Measurements from ENCODE around the gene CRAT. TPM values are rescaled to one million over a fixed set of nuclear protein-coding genes. Genes with fewer than 3 reads are reported as not detected.

CRAT gene
- total and polyA plus RNA-seq, 8 donors = 13.0 to 92.2 (median 29.2) TPM

DNA sequence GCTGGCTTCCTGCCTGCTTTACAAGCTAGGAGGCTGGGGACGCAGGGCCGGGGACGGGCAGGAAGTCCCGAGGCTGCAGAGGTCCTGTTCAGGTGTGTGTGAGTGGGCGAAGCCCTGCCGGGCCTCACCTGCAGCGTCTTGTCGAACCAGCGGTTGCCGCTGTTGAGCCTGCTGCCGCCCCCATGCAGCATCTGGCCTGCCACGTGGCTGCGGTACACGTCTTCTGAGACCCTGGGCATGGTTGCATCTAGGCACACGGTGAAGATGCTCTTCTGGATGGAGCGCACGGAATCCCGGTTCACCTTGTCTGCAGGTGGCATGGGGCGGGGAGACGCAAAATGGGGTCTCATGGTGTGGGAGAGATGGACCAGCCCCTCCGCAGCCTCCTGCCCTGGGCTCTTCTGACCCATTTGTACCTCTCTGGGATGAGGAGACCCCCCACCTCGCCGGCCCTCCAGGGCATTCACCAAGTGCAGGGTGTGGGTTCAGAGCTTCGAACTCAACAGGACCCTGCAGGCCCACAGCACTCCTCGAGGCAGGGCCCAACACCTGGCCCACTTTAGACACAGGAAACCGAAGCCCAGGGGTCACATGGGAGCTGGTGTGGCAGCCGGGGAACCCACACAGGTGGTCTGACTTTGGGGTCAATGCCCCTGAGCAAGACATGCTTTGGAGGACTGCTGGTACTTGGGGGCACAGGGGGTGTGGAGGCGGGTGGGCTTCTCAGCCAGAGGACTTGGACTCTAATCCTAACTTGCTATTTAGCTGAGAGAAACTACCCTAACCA lies 10.0 kb downstream of the CRAT start:
- no peak overlapping the region for H3K27ac ChIP-seq
- H3K4me3 ChIP-seq = no peak overlapping the region
- TF ChIP-seq POLR2AphosphoS5 (IDR thresholded peaks at IDR 0.05) (no peak), POLR2A (IDR thresholded peaks at IDR 0.05) (no peak)
- no peaks in the 10 kb centered on the region for H3K27me3 ChIP-seq
- peaks cover 5 to 10% (median 6%) of the 10 kb centered on the region in 4 donors for H3K4me1 ChIP-seq
- intact Hi-C loops (cut with DNase I; ENCODE audit: low total_unique reads) = no loop called here
- peaks cover 17 to 75% (median 58%) of the 10 kb centered on the region in 4 donors for H3K36me3 ChIP-seq
- WGBS, 5 donors = 51 to 79% (median 75%) methylated on average over 20 to 28 of the region's 28 CpGs
- H3K9me3 ChIP-seq = no peaks in the 10 kb centered on the region
- DNase-seq = peak in 1 of 2 donors; percentile 38

- Histone ChIP-seq H3K36me3 (peaks cover 24 to 74% (median 66%) of the 10 kb centered on the region in 4 donors), H3K4me3 (no peak overlapping the region), H3K4me1 (peaks cover 4 to 8% (median 5%) of the 10 kb centered on the region in 4 donors), H3K27ac (no peak overlapping the region), H3K27me3 (no peaks in the 10 kb centered on the region), H3K9me3 (no peaks in the 10 kb centered on the region)
- WGBS, 5 donors = 93 to 95% (median 94%) methylated on average over 9 to 11 of the region's 11 CpGs
- TF ChIP-seq POLR2AphosphoS5 (IDR thresholded peaks at IDR 0.05) = no peak
- TF ChIP-seq, protein P1, sequence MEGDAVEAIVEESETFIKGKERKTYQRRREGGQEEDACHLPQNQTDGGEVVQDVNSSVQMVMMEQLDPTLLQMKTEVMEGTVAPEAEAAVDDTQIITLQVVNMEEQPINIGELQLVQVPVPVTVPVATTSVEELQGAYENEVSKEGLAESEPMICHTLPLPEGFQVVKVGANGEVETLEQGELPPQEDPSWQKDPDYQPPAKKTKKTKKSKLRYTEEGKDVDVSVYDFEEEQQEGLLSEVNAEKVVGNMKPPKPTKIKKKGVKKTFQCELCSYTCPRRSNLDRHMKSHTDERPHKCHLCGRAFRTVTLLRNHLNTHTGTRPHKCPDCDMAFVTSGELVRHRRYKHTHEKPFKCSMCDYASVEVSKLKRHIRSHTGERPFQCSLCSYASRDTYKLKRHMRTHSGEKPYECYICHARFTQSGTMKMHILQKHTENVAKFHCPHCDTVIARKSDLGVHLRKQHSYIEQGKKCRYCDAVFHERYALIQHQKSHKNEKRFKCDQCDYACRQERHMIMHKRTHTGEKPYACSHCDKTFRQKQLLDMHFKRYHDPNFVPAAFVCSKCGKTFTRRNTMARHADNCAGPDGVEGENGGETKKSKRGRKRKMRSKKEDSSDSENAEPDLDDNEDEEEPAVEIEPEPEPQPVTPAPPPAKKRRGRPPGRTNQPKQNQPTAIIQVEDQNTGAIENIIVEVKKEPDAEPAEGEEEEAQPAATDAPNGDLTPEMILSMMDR (IDR thresholded peaks at IDR 0.05) = no peak
- no peak for TF ChIP-seq POLR2A (IDR thresholded peaks at IDR 0.05)
- no peak for TF ChIP-seq EP300 (IDR thresholded peaks at IDR 0.05)
- no peak for DNase-seq
- intact Hi-C loops (cut with DNase I; ENCODE audit: low total_unique reads) = no loop called here
Observed at GRCh38 chr9:129098328-129098727, 12.3 kb downstream of the CRAT start.

GRCh38 chr9:129097671-129098306 lies 12.8 kb downstream of the CRAT start:
- peaks cover 0 to 3% (median 0%) of the 10 kb centered on the region in 4 donors for H3K4me1 ChIP-seq
- no peak overlapping the region for H3K27ac ChIP-seq
- TF ChIP-seq POLR2AphosphoS5 (IDR thresholded peaks at IDR 0.05) (no peak), POLR2A (IDR thresholded peaks at IDR 0.05) (no peak), EP300 (IDR thresholded peaks at IDR 0.05) (no peak)
- TF ChIP-seq, protein P1 (IDR thresholded peaks at IDR 0.05) = no peak
- intact Hi-C loops (cut with DNase I; ENCODE audit: low total_unique reads) = no loop called here
- peaks cover 24 to 74% (median 66%) of the 10 kb centered on the region in 4 donors for H3K36me3 ChIP-seq
- no peaks in the 10 kb centered on the region for H3K9me3 ChIP-seq
- H3K27me3 ChIP-seq = no peaks in the 10 kb centered on the region
- H3K4me3 ChIP-seq = no peak overlapping the region
- 91 to 95% (median 92%) methylated on average over 6 to 16 of the region's 16 CpGs for WGBS, 5 donors
- no peak for DNase-seq

DNA sequence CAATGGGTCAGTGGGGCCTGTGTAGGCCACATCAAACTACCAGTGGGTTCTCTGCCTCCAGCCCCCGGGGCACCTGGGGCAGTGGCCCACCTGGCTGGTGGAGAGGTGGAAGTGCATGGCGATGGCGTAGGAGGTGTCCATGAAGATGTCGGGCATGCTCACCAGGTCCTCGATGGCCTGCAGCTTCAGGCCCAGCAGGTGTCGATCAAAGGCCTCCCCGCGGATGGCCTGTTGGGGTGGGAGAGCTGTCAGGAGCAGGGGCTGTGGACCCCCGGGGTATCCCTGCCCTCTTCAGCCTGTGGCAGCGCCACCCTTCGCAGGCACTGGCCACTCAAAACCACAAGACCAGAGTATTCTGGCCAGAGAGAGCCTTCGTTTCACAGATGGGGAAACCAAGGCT lies 14.7 kb downstream of the CRAT start:
- Histone ChIP-seq H3K4me3 (no peak overlapping the region), H3K36me3 (peaks cover 24 to 57% (median 54%) of the 10 kb centered on the region in 4 donors), H3K9me3 (no peaks in the 10 kb centered on the region), H3K27ac (no peak overlapping the region), H3K4me1 (no peaks in the 10 kb centered on the region), H3K27me3 (no peaks in the 10 kb centered on the region)
- TF ChIP-seq POLR2A (IDR thresholded peaks at IDR 0.05) (no peak), EP300 (IDR thresholded peaks at IDR 0.05) (no peak), POLR2AphosphoS5 (IDR thresholded peaks at IDR 0.05) (no peak)
- TF ChIP-seq, protein P1 (IDR thresholded peaks at IDR 0.05) = no peak
- no peak for DNase-seq
- intact Hi-C loops (cut with DNase I; ENCODE audit: low total_unique reads) = no loop called here
- WGBS, 5 donors = 91 to 96% (median 93%) methylated on average over 9 to 12 of the region's 12 CpGs

Data from stomach (tissue), 9 donors.